ENCODE data around the gene SLC26A1. TPM values are rescaled to one million over a fixed set of nuclear protein-coding genes. Genes with fewer than 3 reads are reported as not detected.

Gene SLC26A1
- total RNA-seq, 4 donors from 2014 or later: 1.7 to 4.1 (median 2.8) TPM

DNA sequence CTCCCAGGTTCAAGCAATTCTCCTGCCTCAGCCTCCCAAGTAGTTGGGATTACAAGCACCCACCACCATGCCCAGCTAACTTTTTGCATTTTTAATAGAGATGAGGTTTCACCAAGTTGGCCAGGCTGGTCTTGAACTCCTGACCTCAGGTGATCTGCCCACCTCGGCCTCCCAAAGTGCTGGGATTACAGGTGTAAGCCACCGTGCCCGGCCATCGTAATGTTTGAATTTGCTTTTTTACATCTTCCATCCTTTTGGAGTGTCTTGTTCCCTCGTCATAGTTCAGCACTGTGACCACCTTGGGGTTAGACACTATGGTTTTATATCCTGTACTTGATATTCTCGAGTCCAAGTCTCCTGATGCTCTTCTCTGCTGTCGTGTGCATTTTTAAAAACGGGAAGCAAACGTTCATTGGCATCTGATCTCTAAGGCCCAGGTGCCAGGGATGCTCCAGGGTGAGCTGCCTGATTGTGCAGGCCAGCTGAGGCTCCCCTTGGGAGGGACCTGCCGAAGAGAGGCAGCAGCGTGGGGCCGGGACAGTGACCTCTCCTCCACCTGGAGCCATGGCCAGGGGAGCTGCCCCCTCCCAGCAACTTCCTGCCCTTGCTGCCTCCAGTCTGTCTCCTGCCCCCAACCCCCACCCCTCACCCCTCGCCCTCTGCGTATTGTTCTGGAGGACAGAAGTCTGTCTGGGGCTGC, 36.5 kb downstream of the SLC26A1 start:
- H3K9me3 ChIP-seq: no peaks in the 10 kb centered on the region
- no peak overlapping the region for H3K27ac ChIP-seq
- no peaks in the 10 kb centered on the region for H3K27me3 ChIP-seq
- in situ Hi-C loops (cut with MboI; ENCODE audit: low pct_ligation_motif_present in 1 of 4, low pct_unique_long_range_greater_than_20kb in 1 of 4, low sequenced_read_pairs in 3 of 4): no loop called here
- no peak for DNase-seq
- TF ChIP-seq EP300 (IDR thresholded peaks at IDR 0.05; ENCODE audit: low read depth) (no peak), CTCF (IDR thresholded peaks at IDR 0.05) (no peak), POLR2A (IDR thresholded peaks at IDR 0.05) (no peak), POLR2AphosphoS5 (IDR thresholded peaks at IDR 0.05) (no peak)
- no peak overlapping the region for H3K4me3 ChIP-seq
- H3K4me1 ChIP-seq: peaks cover 0 to 8% (median under 1%) of the 10 kb centered on the region in 4 donors
- 68 to 80% methylated on average over 5 to 14 of the region's 14 CpGs for WGBS, 2 donors (ENCODE audit: low coverage in 1 of 2)
- peaks cover 0 to 5% (median 0%) of the 10 kb centered on the region in 4 donors for H3K36me3 ChIP-seq
- intact Hi-C loops (cut with DNase I; ENCODE audit: low total_unique reads): no loop called here

DNA sequence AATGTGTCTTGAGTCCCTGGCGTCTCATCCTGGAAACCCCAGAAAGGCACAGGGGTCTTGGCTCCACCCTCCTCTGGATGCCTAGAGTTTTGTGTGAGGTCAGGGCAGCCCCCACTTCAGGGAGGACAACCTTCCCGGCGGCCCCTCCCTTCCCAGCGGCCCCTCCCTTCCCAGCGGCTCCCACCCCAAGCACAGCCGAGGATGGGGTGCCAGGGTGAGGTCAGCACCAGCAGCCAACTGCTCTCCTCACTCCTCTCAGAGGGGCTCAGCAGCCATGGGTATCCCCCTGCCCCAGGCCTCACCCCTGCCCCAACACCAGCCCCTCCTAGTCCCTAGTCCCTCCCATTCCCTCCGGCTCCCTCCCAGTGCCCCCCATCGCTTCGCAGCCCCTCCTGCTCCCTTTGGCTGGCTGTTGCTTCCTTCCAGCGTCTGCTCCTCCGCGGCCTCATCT, 37.2 kb downstream of the SLC26A1 start:
- TF ChIP-seq POLR2AphosphoS5 (IDR thresholded peaks at IDR 0.05): no peak
- no peak for TF ChIP-seq POLR2A (IDR thresholded peaks at IDR 0.05)
- TF ChIP-seq CTCF (IDR thresholded peaks at IDR 0.05): no peak
- no peak overlapping the region for H3K4me3 ChIP-seq
- peaks cover 0 to 5% (median 0%) of the 10 kb centered on the region in 4 donors for H3K36me3 ChIP-seq
- no peak overlapping the region for H3K27ac ChIP-seq
- no peak for DNase-seq
- intact Hi-C loops (cut with DNase I; ENCODE audit: low total_unique reads) (no loop called here), in situ Hi-C loops (cut with MboI; ENCODE audit: low pct_ligation_motif_present in 1 of 4, low pct_unique_long_range_greater_than_20kb in 1 of 4, low sequenced_read_pairs in 3 of 4) (no loop called here)
- H3K9me3 ChIP-seq: no peaks in the 10 kb centered on the region
- H3K27me3 ChIP-seq: no peaks in the 10 kb centered on the region
- H3K4me1 ChIP-seq: peaks cover 0 to 2% (median 0%) of the 10 kb centered on the region in 4 donors
- WGBS, 2 donors (ENCODE audit: low coverage in 1 of 2): 81% methylated on average over 12 of the region's 12 CpGs; no CpG with 5 or more reads in 1 of the 2 donors

DNA sequence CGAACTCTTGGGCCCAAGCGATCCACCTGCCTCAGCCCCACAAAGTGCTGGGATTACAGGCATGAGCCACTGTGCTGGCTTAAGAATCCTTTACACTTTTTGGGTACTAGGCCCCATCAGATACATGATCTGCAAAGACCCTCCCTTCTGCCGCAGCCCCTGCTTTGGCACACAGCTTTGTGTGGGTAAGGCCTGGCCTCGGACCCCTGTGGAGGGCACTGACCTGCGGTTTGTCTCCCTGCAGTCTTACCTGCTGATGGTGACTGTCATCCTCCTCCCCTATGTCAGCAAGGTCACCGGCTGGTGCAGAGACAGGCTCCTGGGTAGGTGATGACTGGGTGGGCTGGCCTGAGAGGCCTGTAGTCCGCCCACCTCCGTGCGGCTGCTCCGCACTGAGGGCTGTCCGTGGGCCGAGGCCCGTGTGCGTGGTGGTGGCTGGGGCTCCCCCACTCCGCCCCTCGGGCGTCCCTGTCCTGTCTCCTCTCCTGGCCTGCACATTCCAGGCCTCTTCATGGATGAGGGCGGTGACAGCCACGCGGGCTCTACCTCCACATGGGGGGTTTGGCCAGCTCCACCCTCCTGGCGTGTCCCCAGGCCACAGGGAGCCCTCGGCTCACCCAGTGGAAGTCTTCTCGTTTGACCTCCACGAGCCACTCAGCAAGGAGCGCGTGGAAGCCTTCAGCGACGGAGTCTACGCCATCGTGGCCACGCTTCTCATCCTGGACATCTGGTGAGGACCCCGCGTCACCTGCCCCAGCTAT, 37.9 kb downstream of the SLC26A1 start:
- no peak overlapping the region for H3K27ac ChIP-seq
- no peak for DNase-seq
- intact Hi-C loops (cut with DNase I; ENCODE audit: low total_unique reads) (no loop called here), in situ Hi-C loops (cut with MboI; ENCODE audit: low pct_ligation_motif_present in 1 of 4, low pct_unique_long_range_greater_than_20kb in 1 of 4, low sequenced_read_pairs in 3 of 4) (no loop called here)
- TF ChIP-seq POLR2AphosphoS5 (IDR thresholded peaks at IDR 0.05) (no peak), EP300 (IDR thresholded peaks at IDR 0.05; ENCODE audit: low read depth) (no peak), CTCF (IDR thresholded peaks at IDR 0.05) (no peak), POLR2A (IDR thresholded peaks at IDR 0.05) (no peak)
- H3K27me3 ChIP-seq: no peaks in the 10 kb centered on the region
- H3K4me1 ChIP-seq: no peaks in the 10 kb centered on the region
- no peaks in the 10 kb centered on the region for H3K9me3 ChIP-seq
- WGBS, 2 donors (ENCODE audit: low coverage in 1 of 2): 96 to 100% methylated on average over 4 to 32 of the region's 33 CpGs
- no peak overlapping the region for H3K4me3 ChIP-seq
- peaks cover 0 to 5% (median 0%) of the 10 kb centered on the region in 4 donors for H3K36me3 ChIP-seq

DNA sequence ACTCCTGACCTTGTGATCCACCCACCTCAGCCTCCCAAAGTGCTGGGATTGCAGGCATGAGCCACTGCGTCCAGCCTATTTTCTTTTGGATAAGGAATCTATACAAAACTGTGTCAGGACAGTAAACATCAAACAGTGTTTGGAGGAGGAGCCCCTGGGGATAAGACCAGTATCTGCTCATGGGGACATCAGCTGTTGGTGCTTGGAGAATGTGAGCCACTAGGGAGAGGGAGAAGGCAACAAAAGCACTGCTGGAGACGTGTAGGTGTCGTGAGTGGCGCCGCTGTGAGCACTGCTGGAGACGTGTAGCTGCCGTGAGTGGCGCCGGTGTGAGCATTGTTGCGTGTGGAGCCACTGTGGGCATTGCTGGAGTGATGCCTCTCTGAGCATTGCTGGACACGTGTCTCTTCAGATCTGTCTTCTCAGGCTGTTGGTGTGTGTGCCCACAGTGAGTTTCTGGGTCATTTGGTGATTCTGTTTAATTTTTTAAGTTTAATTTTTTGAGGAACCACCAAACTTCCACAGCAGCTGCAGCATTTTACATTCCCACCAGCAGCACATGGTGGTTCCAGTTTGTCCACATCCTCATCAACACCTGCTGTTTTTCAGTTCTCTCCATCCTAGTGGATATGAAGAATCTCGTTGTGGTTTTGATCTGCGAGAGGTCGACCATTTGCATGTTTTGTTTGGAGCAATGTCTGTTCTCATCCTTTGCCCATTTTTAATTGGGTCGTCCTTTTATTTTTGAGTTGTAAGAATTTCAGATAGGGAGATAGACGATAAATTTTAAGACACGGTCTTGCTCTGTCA, 38.8 kb downstream of the SLC26A1 start:
- intact Hi-C loops (cut with DNase I; ENCODE audit: low total_unique reads) (no loop called here), in situ Hi-C loops (cut with MboI; ENCODE audit: low pct_ligation_motif_present in 1 of 4, low pct_unique_long_range_greater_than_20kb in 1 of 4, low sequenced_read_pairs in 3 of 4) (no loop called here)
- TF ChIP-seq EP300 (IDR thresholded peaks at IDR 0.05; ENCODE audit: low read depth) (no peak), CTCF (IDR thresholded peaks at IDR 0.05) (no peak), POLR2A (IDR thresholded peaks at IDR 0.05) (no peak), POLR2AphosphoS5 (IDR thresholded peaks at IDR 0.05) (no peak)
- Histone ChIP-seq H3K36me3 (peaks cover 0 to 5% (median 0%) of the 10 kb centered on the region in 4 donors), H3K27ac (no peak overlapping the region), H3K4me3 (no peak overlapping the region), H3K4me1 (no peaks in the 10 kb centered on the region), H3K27me3 (no peaks in the 10 kb centered on the region), H3K9me3 (no peaks in the 10 kb centered on the region)
- no peak for DNase-seq
- WGBS, 2 donors (ENCODE audit: low coverage in 1 of 2): 80 to 88% methylated on average over 4 to 17 of the region's 17 CpGs

Measured in transverse colon (tissue), 4 donors.